GM18909 (cell line): Measurements from ENCODE around the gene EBF4.

Experiments used
- ATAC-seq: cut with Tn5 transposase; IDR thresholded peaks from one replicate; pipeline ENCODE4 v1.9.1; 2021; ENCODE audit warnings: mild to moderate bottlenecking; ENCODE audit not compliant: unreplicated experiment, poor library complexity

The EBF4 gene

GRCh38 chr20:2697768-2698167 lies 5.2 kb downstream of the EBF4 start:
- ATAC-seq = no peak

- ATAC-seq = no peak
Observed at GRCh38 chr20:2698186-2698817, 5.7 kb downstream of the EBF4 start.

- no peak for ATAC-seq
Observed at GRCh38 chr20:2698912-2699311, 6.3 kb downstream of the EBF4 start.

GRCh38 chr20:2699775-2700413 lies 7.3 kb downstream of the EBF4 start:
- ATAC-seq = no peak

- ATAC-seq = no peak
Observed at GRCh38 chr20:2700913-2701620, 8.5 kb downstream of the EBF4 start.

GRCh38 chr20:2701671-2702081 lies 9.1 kb downstream of the EBF4 start:
- ATAC-seq = no peak

GRCh38 chr20:2703716-2704475 lies 11.3 kb downstream of the EBF4 start:
- ATAC-seq = no peak

- no peak for ATAC-seq
Observed at GRCh38 chr20:2705931-2706645, 13.5 kb downstream of the EBF4 start.

GRCh38 chr20:2706688-2707352 lies 14.2 kb downstream of the EBF4 start:
- ATAC-seq = no peak

GRCh38 chr20:2707353-2708072 lies 14.9 kb downstream of the EBF4 start:
- no peak for ATAC-seq

GRCh38 chr20:2708073-2708415 lies 15.5 kb downstream of the EBF4 start:
- ATAC-seq = no peak

GRCh38 chr20:2708665-2709064 lies 16.1 kb downstream of the EBF4 start:
- no peak for ATAC-seq

GRCh38 chr20:2709205-2709981 lies 16.8 kb downstream of the EBF4 start:
- ATAC-seq = no peak

- no peak for ATAC-seq
Observed at GRCh38 chr20:2713285-2713684, 20.7 kb downstream of the EBF4 start.

- ATAC-seq = no peak
Observed at GRCh38 chr20:2729251-2729713, 36.7 kb downstream of the EBF4 start.

- ATAC-seq = no peak
Observed at GRCh38 chr20:2729791-2730190, 37.2 kb downstream of the EBF4 start.

- no peak for ATAC-seq
Observed at GRCh38 chr20:2734899-2735298, 42.3 kb downstream of the EBF4 start.

- no peak for ATAC-seq
Observed at GRCh38 chr20:2736441-2736840, 43.9 kb downstream of the EBF4 start.
